HG02759 (cell line): ENCODE results near the gene MIPEP.
A peak's percentile ranks its signal among the peaks of the same experiment; 100 is the strongest.

Experiments
- ATAC-seq: cut with Tn5 transposase; IDR thresholded peaks from one replicate; pipeline ENCODE4 v1.9.1; 2021; ENCODE audit warnings: mild to moderate bottlenecking, moderate library complexity; ENCODE audit not compliant: unreplicated experiment

Gene MIPEP

DNA sequence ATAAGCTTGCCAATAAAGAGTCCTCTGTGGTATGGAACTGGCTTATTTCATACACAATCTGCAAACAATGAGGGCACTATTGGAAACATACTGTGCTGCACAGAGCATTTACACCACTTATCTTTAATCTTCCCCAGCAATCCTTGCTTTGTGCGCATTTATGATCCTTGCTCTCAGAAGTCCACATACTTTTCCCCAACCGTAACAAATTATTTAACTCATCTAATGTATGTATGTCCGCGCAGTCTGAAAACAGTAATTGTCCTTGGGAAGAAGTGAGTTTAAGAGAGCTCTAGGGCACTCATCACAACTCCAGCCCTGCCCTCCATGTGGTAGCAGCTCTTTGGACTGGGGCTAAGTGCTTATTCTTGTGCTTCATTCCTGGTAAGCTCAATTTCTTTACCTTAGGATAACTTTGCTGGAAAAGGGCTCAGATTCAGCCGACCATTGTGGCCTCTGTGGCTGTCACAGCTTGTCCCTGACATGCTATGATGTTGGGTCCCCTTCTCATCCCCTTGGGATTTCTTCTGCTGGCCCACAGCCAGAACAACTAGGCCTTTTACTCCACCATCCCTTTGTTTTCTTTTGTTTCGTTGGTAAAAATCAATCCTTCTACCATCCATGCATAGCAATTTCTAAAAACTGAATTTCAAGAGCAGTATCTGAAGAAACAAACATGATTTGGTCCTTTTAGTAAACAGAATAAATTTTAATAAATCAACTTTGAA is 166.3 kb downstream of the MIPEP start:
- ATAC-seq = no peak

DNA sequence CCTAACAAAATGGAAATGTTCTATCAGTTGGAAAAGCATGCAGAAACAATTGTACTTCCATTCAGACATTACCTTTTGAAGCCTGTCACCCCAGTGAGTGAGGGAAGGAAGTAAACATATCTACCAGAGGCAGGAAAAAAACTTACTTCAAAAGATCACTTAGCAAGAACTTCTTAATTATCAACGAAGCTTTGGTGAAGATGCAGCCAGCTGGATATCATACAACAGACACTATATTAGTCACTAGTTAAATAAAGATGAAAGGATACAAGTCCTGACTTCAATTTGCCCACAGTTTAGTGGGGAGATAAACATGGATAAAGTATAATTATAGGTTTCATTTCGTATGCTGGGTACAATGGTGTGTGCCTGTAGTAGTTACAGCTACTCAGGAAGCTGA is 170.2 kb downstream of the MIPEP start:
- no peak for ATAC-seq

DNA sequence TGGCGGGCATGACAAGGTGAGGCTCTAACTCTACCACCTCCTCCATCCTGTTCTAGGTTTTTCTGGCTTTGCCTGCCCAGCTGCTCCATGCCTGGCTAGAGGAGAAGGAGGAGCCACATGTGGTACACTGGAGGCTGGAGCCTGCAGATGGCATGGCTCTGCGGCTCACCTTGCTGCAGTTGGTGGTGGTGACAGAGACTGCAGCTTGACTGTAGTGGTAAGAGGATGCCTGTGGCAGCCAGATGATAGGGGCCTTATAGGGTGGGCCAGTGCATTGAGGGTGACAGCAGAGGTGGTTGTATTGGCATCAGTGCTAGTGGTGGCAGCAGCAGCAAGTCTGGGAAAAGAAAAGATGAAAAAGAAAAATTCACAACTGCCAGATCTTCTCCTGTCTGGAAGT is 172.8 kb downstream of the MIPEP start:
- ATAC-seq = no peak

GRCh38 chr13:23715762-23716235 is 173.4 kb downstream of the MIPEP start:
- no peak for ATAC-seq

- ATAC-seq = no peak
Measured at GRCh38 chr13:23715092-23715761, 174.0 kb downstream of the MIPEP start.

DNA sequence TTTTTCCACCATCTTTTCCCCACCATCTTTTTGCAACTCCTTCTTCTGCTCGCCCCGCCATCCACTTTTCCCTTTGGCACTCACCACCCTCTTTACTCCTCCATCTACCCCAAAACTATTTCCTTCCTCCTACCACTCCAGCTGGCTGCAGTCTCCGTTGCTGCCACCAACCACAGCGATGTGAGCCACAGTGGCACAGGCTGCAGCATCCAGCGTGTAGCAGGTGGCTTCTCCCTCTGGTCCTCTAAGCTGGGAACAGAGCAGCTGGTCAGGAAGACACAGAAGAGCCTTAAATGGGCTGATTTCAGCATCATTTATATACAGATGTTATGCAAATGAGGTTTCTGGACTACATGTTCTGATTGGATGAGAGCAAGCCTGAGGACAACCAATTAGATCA is 174.5 kb downstream of the MIPEP start:
- no peak for ATAC-seq

GRCh38 chr13:23711355-23711754 is 177.8 kb downstream of the MIPEP start:
- ATAC-seq = no peak

DNA sequence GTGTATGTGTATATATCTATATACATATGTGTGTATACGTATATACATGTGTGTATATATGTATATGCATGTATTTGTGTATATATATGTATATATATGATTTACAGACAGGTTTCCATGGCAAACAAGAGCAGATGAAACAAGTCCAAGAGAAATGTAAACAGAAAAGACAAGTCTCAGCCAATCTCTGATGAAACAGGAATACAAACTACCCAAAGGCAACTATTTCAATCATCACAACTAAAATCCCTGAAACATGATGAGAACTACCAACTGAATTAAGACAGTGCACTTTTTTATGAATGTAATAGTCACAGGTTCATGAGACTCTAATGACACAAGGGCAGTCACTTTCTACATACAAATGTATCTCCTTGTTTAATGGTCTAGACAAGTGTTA is 178.8 kb downstream of the MIPEP start:
- no peak for ATAC-seq

GRCh38 chr13:23709536-23709935 is 179.7 kb downstream of the MIPEP start:
- ATAC-seq = no peak

DNA sequence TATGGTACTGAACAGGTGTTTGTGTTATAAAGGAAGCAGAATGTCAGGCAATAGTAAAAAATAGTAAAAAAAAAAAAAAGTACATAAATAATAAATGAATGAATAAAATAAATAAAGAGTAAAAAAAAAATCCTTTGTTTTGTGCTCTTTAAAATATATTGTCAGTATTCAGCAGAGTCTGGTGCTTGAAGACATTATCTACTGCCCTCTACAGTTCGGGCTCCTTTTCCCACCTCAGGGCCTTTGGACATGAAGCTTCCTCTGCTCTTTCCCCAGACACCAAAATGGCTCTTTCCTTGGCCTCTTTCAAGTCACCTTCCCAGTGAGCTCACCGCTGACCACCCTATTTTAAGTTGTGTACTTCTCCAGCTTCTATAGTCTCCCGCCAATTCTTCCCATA is 181.5 kb downstream of the MIPEP start:
- ATAC-seq = no peak

DNA sequence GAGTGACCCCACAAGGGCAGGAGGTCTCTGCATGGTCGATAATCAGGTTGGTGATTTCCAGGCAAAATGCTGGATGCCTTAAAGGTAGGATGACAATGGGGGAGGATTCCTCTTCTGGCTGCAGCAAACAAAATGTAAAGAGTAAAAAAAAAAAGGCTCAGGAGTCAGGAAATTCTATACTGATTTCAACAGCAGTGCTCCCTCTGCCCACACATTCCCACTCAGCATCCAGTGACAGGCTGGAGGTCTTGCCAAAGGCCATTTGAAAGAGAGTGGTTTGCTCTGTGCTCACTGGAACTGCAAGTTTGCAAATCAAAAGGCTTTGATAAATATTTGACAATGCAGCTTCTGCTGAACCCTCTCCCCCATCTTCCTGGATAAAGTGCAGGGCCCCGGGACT is 183.6 kb downstream of the MIPEP start:
- no peak for ATAC-seq

DNA sequence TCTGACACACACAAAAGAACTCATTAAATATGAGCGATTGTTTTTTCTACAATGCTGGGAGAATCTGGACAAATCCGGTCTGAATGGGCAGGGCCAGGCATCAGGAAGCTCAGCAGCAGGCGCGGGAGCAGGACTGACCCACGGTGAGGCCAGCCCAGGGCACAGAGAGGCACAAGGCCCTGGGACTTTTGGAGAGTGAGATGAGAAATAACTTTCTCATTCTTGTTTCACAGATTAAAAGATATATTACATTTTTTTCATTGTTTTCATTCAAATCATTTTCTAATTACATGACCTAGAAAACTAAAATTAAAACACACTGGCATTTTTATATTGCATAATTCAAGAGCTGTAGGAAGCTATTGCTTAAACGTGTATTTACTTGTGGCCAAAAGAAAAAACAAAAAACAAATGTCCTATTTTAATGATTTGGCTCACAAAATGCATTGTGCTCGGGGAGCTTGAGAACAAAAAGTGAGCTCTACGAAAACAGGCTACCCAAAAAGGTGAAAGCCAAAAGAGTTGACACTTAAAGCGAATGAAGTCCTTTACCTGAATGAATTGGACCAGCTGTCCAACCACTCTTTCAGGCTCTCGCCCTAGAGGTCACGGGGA is 185.8 kb downstream of the MIPEP start:
- ATAC-seq = no peak

- no peak for ATAC-seq
Measured at GRCh38 chr13:23701636-23702035, 187.6 kb downstream of the MIPEP start.

DNA sequence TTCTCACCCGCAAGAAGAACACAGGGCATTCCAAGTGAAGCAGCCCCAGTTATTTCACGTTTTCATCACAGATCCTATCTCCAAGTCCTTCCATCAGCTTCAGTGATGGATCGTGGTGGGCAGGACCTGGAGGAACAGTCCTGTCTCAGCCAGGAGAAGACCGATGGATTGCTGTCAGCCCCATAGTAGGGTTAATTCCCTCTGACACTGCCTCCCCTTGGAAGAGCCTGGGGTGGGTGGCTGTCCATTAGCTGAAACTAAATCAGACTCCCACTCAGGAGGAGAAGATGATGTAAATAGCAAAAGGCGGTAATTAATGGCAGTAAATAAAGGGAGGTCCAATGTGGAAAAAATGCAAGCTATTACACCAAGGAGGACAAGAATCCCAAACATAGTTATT is 188.0 kb downstream of the MIPEP start:
- ATAC-seq = no peak

GRCh38 chr13:23699271-23699670 is 189.9 kb downstream of the MIPEP start:
- ATAC-seq = no peak

GRCh38 chr13:23697772-23698313 is 191.4 kb downstream of the MIPEP start:
- ATAC-seq = no peak

- ATAC-seq = no peak
Measured at GRCh38 chr13:23696610-23697009, 192.6 kb downstream of the MIPEP start.

GRCh38 chr13:23695711-23696464 is 193.3 kb downstream of the MIPEP start:
- peak; percentile 90 for ATAC-seq

- no peak for ATAC-seq
Measured at GRCh38 chr13:23695196-23695595, 194.0 kb downstream of the MIPEP start.

DNA sequence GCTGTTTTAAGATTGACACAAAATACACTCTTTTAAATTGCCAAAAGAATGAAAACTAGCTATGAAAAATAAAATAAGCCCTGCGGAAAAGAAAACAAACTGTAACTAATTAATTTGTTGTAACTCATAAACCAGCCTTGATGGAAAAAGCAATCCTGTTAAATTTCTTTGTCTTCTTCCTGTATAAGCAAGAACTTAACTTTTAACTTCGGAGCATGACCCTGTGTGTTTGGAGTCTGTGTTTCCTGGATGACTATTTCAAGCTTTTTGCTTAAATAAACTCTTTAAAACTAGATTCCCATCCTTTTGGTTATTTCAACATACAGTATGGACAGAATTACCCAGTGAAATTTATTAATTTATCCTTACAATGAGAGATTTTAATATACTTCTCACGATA is 196.4 kb downstream of the MIPEP start:
- no peak for ATAC-seq

DNA sequence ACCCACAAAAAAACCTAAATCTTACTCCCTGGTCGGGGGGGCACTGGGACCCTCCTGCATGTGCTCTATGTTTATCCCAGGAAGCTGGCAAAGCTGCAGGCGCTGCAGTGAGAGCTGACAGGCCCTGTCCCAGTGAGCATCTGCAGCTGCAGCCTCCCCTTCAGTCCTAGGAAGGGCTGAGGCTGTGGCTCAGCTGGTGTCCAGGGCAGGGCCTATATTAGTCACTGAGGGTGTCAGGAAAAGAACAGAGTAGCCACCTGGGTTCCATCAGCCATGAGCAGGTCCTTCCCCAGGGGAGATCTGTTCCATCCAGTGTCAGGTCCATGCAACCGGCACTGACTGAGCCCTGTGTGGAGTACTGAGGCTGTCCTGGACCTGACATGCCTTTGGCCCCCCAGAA is 198.5 kb downstream of the MIPEP start:
- ATAC-seq = no peak
